ENCODE data around the gene CHRNB1. TPM values are rescaled to one million over a fixed set of nuclear protein-coding genes. Genes with fewer than 3 reads are reported as not detected.

CHRNB1 gene
- total and polyA plus RNA-seq, 2 donors (not counting 1 experiment from before 2014, with no cell fraction given), result 6.2 to 7.2 TPM

GRCh38 chr17:7403977-7404736 lies 40.7 kb upstream of the CHRNB1 start, which contains the start of gene TMEM256:
TSS of gene TMEM256 (minus strand) at chr17:7404097. CDS start at chr17:7404084, 13 bp downstream.
- H3K27me3 Mint-ChIP-seq, result peaks cover 17% of the 10 kb centered on the region
- peak; percentile 87 for ATAC-seq (ENCODE audit: low read depth)

More at GRCh38 chr17:7403977-7404736, 40.7 kb upstream of the CHRNB1 start, which contains the start of gene TMEM256:
- peaks cover 0 to 27% (median 4%) of the 10 kb centered on the region in 4 experiments for H3K27me3 ChIP-seq (replicated peaks in 1 of 4; ENCODE audit: control extremely low read depth in 1 of 4, control insufficient read depth in 3 of 4, insufficient read depth in 4 of 4, low read length in 3 of 4)
- Mint-ChIP-seq H3K27ac (peak within 1 kb of the TSS; percentile 94), H3K4me1 (peaks cover 22% of the 10 kb centered on the region), H3K4me3 (peak within 1 kb of the TSS; percentile 98), H3K9me3 (ENCODE audit: insufficient read depth) (no peaks in the 10 kb centered on the region)
- peak within 1 kb of the TSS; percentile 57 to 95 (median 82) for H3K4me3 ChIP-seq (ENCODE audit: control extremely low read depth in 1 of 5, extremely low read depth in 1 of 5, insufficient read depth in 1 of 5, low read depth in 2 of 5, low read length in 4 of 5)
- H3K36me3 ChIP-seq (replicated peaks in 1 of 2; ENCODE audit: control extremely low read depth in 1 of 2, control insufficient read depth in 1 of 2, extremely low read depth in 1 of 2, insufficient read depth in 2 of 2, low read length in 1 of 2), result no peaks in the 10 kb centered on the region
- CTCF ChIA-PET, result interaction anchor here (0.5 to 1.8 kb wide), 8 partner anchors 19 to 75 kb away, joined by 3 to 10 read pairs (median 4); partner anchors contain the start of gene TMEM102
- H3K9me3 ChIP-seq (ENCODE audit: control extremely low read depth in 1 of 3, control insufficient read depth in 2 of 3, insufficient read depth in 1 of 3, low read length in 2 of 3), result peaks cover 0 to 4% (median 0%) of the 10 kb centered on the region in 3 donors
- H3K4me1 ChIP-seq (ENCODE audit: control insufficient read depth in 2 of 2, insufficient read depth in 2 of 2, low read length in 2 of 2), result peaks cover 17 to 20% of the 10 kb centered on the region in 2 donors
- WGBS (ENCODE audit: insufficient coverage), result under 1% methylated on average over 41 of the region's 49 CpGs
- peak within 1 kb of the TSS; percentile 45 to 59 for H3K27ac ChIP-seq (ENCODE audit: low read length in 2 of 2)
- intact Hi-C loops (cut with micrococcal nuclease), result loop anchor here (1.0 to 5.0 kb wide), 11 partner anchors 10 to 189 kb away; partner anchors contain the start of genes EIF5A, KCTD11, NEURL4 and PLSCR3
- POLR2A ChIA-PET, result interaction anchor here (0.6 to 2.0 kb wide), 20 partner anchors 9 to 282 kb away, joined by 3 to 17 read pairs (median 6); partner anchors contain the start of genes ACADVL, ACAP1, DLG4 and MPDU1
- no peak for TF ChIP-seq EZH2 (IDR thresholded peaks at IDR 0.05; ENCODE audit: borderline replicate concordance, insufficient read depth, low read depth, low read length, poor library complexity, severe bottlenecking)
- TF ChIP-seq CTCF (IDR thresholded peaks at IDR 0.05), result no peak
- H3K79me2 ChIP-seq (ENCODE audit: control insufficient read depth, insufficient read depth, low read length), result peaks cover 6% of the 10 kb centered on the region
- H3K9ac ChIP-seq (ENCODE audit: low read length), result peak within 1 kb of the TSS; percentile 76
- peak within 1 kb of the TSS; percentile 94 for H3K4me2 ChIP-seq (replicated peaks; ENCODE audit: low read depth, low read length, poor library complexity, severe bottlenecking)
- H4K20me1 ChIP-seq (ENCODE audit: control insufficient read depth, insufficient read depth, low read length, poor library complexity, severe bottlenecking), result no peaks in the 10 kb centered on the region
- H2AFZ ChIP-seq (ENCODE audit: insufficient read depth, low read depth, low read length, poor library complexity, severe bottlenecking), result peak within 1 kb of the TSS; percentile 87
- peak; percentile 98 for DNase-seq
